ENCODE data around the gene PIP5K1B.

The PIP5K1B gene, protein sequence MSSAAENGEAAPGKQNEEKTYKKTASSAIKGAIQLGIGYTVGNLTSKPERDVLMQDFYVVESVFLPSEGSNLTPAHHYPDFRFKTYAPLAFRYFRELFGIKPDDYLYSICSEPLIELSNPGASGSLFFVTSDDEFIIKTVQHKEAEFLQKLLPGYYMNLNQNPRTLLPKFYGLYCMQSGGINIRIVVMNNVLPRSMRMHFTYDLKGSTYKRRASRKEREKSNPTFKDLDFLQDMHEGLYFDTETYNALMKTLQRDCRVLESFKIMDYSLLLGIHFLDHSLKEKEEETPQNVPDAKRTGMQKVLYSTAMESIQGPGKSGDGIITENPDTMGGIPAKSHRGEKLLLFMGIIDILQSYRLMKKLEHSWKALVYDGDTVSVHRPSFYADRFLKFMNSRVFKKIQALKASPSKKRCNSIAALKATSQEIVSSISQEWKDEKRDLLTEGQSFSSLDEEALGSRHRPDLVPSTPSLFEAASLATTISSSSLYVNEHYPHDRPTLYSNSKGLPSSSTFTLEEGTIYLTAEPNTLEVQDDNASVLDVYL

DNA sequence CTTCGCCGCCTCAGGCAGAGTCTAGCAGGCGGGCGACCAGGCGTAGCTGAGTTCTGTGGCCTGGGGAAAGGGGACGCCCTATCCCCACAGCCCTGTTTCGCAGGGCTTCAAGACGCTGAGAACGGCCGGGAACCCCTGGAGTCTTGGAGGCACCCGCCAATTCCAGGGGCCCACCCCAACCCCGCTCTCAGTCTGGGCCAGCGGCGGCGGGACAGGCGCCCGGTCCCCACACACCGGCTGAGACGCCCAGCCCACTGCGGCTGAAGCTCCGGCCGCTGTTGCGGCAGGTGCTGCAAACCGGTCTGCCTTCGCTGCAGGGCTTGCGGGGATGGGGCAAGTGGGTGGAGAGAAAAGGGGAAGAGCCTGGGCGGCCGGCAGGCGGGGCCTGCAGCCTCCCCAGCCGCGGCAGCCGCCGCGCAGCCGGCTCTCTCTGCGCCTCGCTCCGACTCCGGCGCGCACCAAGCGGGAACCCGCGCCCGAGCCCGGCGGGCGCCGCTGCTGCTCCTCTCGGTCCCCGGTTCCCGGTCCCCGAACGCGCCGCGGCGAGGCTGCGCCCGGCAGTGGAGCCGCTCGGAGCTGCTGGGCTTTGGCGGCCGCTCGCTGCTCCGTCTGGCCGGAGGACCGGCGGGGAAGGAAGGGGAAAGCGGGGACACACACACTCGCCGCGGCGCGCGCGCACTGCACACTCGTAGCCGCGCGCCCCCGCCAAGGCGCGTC lies at the start of gene PIP5K1B:
PIP5K1B (plus strand) TSS at position 427 of the 717 bp plus-strand sequence. CDS start 117,375 bp downstream, outside the sequence.
- H3K27ac Mint-ChIP-seq (ENCODE audit: low read depth), result no peak within 1 kb of the TSS
- no peaks in the 10 kb centered on the region for H3K36me3 Mint-ChIP-seq (ENCODE audit: insufficient read depth)
- no peak for DNase-seq (ENCODE audit: low spot score in 2 of 2)
- H3K9me3 Mint-ChIP-seq, result no peaks in the 10 kb centered on the region
- H3K4me3 Mint-ChIP-seq, result peak within 1 kb of the TSS; percentile 71
- H3K27me3 Mint-ChIP-seq, result peaks cover 94% of the 10 kb centered on the region
- H3K4me1 Mint-ChIP-seq, result peaks cover 5% of the 10 kb centered on the region
- peak; percentile 60 for ATAC-seq (replicated peaks; ENCODE audit: extremely low read depth, poor library complexity, severe bottlenecking)

DNA sequence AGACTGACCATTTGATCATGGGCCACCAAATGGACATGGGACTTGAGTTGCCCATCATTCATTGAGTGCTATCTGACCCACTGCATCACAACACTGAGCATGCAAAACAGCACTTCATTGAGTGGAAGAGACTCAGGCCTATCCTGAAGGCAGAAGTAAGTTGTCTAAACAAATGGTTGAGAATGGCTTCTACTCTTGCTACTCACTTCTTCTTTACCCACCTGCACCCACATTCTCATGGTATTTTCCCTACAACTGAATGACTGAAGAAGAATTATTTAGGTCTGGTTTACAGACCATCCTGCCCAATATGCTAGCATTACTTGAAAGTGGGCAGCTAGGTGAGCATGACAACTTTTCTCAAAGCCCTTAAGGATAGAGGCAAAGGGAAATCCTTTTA lies 41.0 kb upstream of the PIP5K1B start:
- DNase-seq (ENCODE audit: low spot score in 2 of 2), result no peak
- Mint-ChIP-seq H3K36me3 (ENCODE audit: insufficient read depth) (no peaks in the 10 kb centered on the region), H3K27ac (ENCODE audit: low read depth) (no peak overlapping the region), H3K4me3 (no peak overlapping the region), H3K4me1 (no peaks in the 10 kb centered on the region), H3K27me3 (peaks cover 22% of the 10 kb centered on the region), H3K9me3 (no peaks in the 10 kb centered on the region)
- no peak for ATAC-seq (replicated peaks; ENCODE audit: extremely low read depth, poor library complexity, severe bottlenecking)

DNA sequence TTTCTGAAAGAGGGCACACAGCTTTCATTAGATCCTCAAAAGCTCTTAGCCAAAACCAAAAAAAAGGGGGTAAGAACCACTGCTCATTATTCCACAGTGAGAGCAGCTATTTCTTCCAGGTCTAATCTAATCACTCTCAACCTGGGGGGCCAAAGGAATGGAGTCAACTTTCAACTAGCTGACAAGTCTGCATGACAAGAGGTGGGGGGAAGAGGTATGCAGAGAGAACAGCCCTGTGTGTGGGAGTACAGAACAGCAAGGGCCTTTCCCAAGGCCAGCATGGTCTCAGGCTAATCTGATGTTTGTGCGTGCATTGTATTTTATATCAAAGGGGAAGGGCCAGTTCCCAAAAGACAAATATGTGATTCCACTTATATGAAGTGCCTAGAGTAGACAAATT lies 36.9 kb upstream of the PIP5K1B start:
- DNase-seq (ENCODE audit: low spot score in 2 of 2) (no peak), ATAC-seq (replicated peaks; ENCODE audit: extremely low read depth, poor library complexity, severe bottlenecking) (no peak)
- Mint-ChIP-seq H3K9me3 (no peaks in the 10 kb centered on the region), H3K27ac (ENCODE audit: low read depth) (no peak overlapping the region), H3K36me3 (ENCODE audit: insufficient read depth) (no peaks in the 10 kb centered on the region), H3K4me1 (no peaks in the 10 kb centered on the region), H3K4me3 (no peak overlapping the region), H3K27me3 (peaks cover 16% of the 10 kb centered on the region)

DNA sequence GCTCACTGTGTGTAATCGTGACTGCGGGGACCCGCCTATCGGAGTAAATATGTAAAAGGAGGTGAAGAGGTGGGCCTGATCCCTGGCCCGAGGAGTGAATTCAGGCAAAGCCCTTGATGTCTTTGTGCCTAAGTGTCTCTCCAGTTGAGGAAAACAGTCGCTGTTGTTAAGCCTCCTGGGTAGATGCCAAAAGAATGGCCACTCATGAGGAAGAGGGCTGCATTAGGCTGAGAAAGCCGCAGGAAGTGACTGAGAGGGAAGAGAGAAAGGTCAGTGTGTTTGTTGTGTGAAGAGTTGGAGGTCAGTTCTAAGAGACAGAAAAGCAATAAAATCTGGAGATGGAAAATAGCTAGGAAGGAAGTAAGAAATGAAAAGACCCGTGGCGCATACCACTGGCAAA lies 35.8 kb upstream of the PIP5K1B start:
- Mint-ChIP-seq H3K4me3 (no peak overlapping the region), H3K36me3 (ENCODE audit: insufficient read depth) (no peaks in the 10 kb centered on the region), H3K4me1 (no peaks in the 10 kb centered on the region), H3K9me3 (no peaks in the 10 kb centered on the region), H3K27me3 (peaks cover 18% of the 10 kb centered on the region), H3K27ac (ENCODE audit: low read depth) (no peak overlapping the region)
- no peak for ATAC-seq (replicated peaks; ENCODE audit: extremely low read depth, poor library complexity, severe bottlenecking)
- no peak for DNase-seq (ENCODE audit: low spot score in 2 of 2)

DNA sequence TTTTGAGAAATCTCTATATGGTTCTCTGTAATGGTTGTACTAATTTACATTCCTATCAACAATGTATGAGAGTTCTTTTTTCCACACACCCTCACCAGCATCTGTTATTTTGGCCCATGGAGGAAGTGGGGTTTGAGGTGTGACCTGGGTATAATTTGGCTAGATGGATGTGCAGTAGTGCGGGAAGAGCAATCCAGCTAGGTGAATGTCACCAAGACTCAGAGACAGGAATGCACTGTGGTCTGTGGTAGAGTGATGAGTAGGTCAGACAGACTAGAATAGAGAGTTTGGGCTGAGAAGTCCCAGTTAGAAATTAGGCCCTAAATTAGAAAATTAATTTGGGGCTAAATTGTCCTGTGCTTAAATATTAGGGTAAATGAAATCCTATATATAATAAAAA lies 32.8 kb upstream of the PIP5K1B start:
- H3K27me3 Mint-ChIP-seq, result peaks cover 23% of the 10 kb centered on the region
- no peak overlapping the region for H3K27ac Mint-ChIP-seq (ENCODE audit: low read depth)
- H3K36me3 Mint-ChIP-seq (ENCODE audit: insufficient read depth), result no peaks in the 10 kb centered on the region
- ATAC-seq (replicated peaks; ENCODE audit: extremely low read depth, poor library complexity, severe bottlenecking), result no peak
- no peaks in the 10 kb centered on the region for H3K9me3 Mint-ChIP-seq
- no peak for DNase-seq (ENCODE audit: low spot score in 2 of 2)
- no peak overlapping the region for H3K4me3 Mint-ChIP-seq
- H3K4me1 Mint-ChIP-seq, result no peaks in the 10 kb centered on the region

DNA sequence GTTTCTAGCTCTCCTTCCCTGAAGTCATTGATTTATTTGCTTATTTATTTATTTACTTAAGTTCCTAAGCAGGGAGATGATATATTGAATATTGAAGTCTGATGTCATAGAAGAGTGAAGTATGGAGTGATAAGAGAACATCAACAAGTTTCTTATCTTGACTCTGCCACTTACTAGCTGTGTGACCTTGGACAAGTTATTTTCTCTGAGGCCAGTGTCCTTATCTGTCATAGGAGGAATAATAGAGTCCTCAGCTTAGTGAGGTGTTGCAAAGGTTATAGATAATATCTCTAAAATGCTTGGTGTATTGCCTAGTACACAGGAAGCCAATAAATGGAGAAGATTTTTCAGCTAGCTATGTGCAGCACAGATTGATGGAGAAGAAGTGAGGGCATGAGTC lies 32.4 kb upstream of the PIP5K1B start:
- no peaks in the 10 kb centered on the region for H3K9me3 Mint-ChIP-seq
- no peak for DNase-seq (ENCODE audit: low spot score in 2 of 2)
- no peak overlapping the region for H3K4me3 Mint-ChIP-seq

DNA sequence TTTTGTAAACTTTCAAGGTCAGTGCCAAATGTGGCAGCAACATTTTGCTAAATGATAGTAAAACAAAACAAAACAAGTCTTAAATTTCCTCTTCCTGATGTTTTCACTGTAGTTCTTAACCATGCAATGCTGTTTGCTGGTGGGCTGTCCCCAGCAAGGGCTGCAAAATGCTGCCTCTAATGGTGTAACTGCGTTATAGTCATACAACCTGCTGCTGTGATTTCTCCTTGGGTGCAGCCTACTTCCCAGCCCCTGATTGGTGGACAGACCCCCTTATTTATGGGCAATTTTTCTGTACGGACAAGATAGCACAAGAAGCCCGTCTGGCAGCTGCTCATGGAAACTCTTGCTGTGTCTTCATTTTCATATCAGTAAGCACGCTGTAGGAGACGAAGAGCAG lies 26.6 kb upstream of the PIP5K1B start:
- ATAC-seq (replicated peaks; ENCODE audit: extremely low read depth, poor library complexity, severe bottlenecking) (no peak), DNase-seq (ENCODE audit: low spot score in 2 of 2) (no peak)
- no peaks in the 10 kb centered on the region for H3K4me1 Mint-ChIP-seq

More for the DNA sequence above, 32.4 kb upstream of the PIP5K1B start:
- H3K36me3 Mint-ChIP-seq (ENCODE audit: insufficient read depth), result no peaks in the 10 kb centered on the region
- H3K27me3 Mint-ChIP-seq, result peaks cover 23% of the 10 kb centered on the region
- no peak overlapping the region for H3K27ac Mint-ChIP-seq (ENCODE audit: low read depth)
- no peak for ATAC-seq (replicated peaks; ENCODE audit: extremely low read depth, poor library complexity, severe bottlenecking)
- no peaks in the 10 kb centered on the region for H3K4me1 Mint-ChIP-seq

DNA sequence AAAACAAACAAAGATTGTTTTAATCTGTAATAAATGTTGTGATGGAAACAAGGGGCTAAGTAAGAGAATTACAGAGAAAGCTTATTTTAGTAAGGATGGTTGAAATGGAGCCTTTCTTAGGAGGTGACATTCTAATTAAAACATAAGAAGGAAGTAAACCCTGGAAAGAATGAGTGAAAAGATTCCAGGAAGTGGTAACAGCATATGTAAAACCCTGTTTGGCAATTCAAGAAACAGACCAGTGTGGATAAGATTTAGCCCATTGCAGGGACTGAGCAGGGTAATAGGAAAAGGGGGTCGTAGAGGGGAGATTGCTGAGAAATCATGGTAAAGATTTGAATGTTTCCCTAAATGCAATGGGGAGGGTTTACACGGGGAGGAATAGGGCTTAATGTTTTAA lies 21.6 kb upstream of the PIP5K1B start:
- no peak for DNase-seq (ENCODE audit: low spot score in 2 of 2)
- ATAC-seq (replicated peaks; ENCODE audit: extremely low read depth, poor library complexity, severe bottlenecking), result no peak
- H3K4me1 Mint-ChIP-seq, result no peaks in the 10 kb centered on the region
- H3K27ac Mint-ChIP-seq (ENCODE audit: low read depth), result no peak overlapping the region
- peaks cover 3% of the 10 kb centered on the region for H3K36me3 Mint-ChIP-seq (ENCODE audit: insufficient read depth)
- no peak overlapping the region for H3K4me3 Mint-ChIP-seq
- H3K9me3 Mint-ChIP-seq, result no peaks in the 10 kb centered on the region
- peaks cover 25% of the 10 kb centered on the region for H3K27me3 Mint-ChIP-seq

More for the DNA sequence above, 26.6 kb upstream of the PIP5K1B start:
- Mint-ChIP-seq H3K27ac (ENCODE audit: low read depth) (no peak overlapping the region), H3K9me3 (no peaks in the 10 kb centered on the region), H3K36me3 (ENCODE audit: insufficient read depth) (no peaks in the 10 kb centered on the region), H3K4me3 (no peak overlapping the region), H3K27me3 (peaks cover 26% of the 10 kb centered on the region)

DNA sequence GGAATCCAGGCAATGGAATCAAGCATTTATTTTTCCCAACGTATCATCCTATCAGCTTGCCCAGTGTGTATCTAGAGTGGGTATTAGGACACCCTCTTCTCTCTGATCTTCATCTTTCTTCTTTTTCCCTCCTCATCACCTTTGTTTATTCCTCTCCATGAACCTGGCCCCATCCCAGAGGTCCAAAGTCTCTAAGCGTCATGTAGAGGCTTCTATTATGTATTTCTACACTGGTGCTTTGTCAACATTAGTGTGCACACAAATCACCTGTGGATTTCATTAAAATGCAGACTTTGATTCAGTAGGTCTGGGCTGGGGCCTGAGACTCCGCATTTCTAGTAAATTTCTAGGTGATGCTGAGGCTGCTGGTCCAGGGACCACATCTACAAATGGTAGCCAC lies 19.8 kb upstream of the PIP5K1B start:
- H3K27ac Mint-ChIP-seq (ENCODE audit: low read depth), result no peak overlapping the region
- DNase-seq (ENCODE audit: low spot score in 2 of 2), result no peak
- H3K9me3 Mint-ChIP-seq, result no peaks in the 10 kb centered on the region
- peaks cover 36% of the 10 kb centered on the region for H3K27me3 Mint-ChIP-seq
- ATAC-seq (replicated peaks; ENCODE audit: extremely low read depth, poor library complexity, severe bottlenecking), result no peak
- no peak overlapping the region for H3K4me3 Mint-ChIP-seq
- peaks cover 3% of the 10 kb centered on the region for H3K36me3 Mint-ChIP-seq (ENCODE audit: insufficient read depth)
- H3K4me1 Mint-ChIP-seq, result no peaks in the 10 kb centered on the region

DNA sequence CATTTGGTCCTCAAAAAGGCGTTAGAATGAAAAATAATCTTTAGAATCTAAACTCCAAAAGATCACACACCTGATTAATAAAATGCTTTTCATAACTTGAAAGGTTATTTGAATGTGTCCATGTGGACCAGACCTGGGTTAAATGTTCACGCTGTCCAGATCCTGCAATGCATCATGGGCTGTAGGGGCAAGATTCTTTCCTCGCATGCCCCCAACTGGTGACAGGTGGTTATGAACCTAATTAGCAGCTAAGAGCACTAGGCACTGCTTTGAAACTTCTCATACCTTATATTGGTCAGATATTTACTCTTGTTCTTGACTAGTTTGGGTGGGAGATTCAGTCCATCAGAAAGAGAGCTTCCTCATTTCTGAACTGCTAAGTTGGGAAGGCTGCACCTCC lies 19.3 kb upstream of the PIP5K1B start:
- peaks cover 36% of the 10 kb centered on the region for H3K27me3 Mint-ChIP-seq
- no peak for ATAC-seq (replicated peaks; ENCODE audit: extremely low read depth, poor library complexity, severe bottlenecking)

DNA sequence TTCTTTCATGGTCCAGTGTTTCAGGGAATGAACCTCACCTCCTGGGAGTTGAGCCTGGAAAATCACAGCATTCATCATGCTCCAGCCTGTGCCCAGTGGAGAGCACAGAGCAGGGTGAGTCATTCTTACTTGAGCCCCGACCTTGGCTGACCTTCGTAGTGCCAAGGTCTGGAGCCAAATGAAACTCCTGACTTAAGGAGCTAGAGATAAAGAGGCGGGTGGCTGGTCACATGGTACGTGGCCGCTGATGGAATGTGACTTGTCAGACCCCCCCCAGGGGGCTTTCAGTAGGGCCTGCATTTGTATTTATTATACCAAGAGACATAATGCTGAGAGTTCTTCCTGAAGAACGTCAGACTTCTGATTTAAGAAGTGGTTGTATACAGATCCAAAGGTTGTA lies 15.0 kb upstream of the PIP5K1B start:
- Mint-ChIP-seq H3K36me3 (ENCODE audit: insufficient read depth) (peaks cover 3% of the 10 kb centered on the region), H3K27ac (ENCODE audit: low read depth) (no peak overlapping the region), H3K9me3 (no peaks in the 10 kb centered on the region), H3K4me3 (no peak overlapping the region), H3K27me3 (peaks cover 50% of the 10 kb centered on the region), H3K4me1 (no peaks in the 10 kb centered on the region)
- no peak for ATAC-seq (replicated peaks; ENCODE audit: extremely low read depth, poor library complexity, severe bottlenecking)
- no peak for DNase-seq (ENCODE audit: low spot score in 2 of 2)

More for the DNA sequence above, 19.3 kb upstream of the PIP5K1B start:
- no peaks in the 10 kb centered on the region for H3K4me1 Mint-ChIP-seq
- no peak overlapping the region for H3K4me3 Mint-ChIP-seq
- DNase-seq (ENCODE audit: low spot score in 2 of 2), result no peak
- peaks cover 3% of the 10 kb centered on the region for H3K36me3 Mint-ChIP-seq (ENCODE audit: insufficient read depth)
- no peaks in the 10 kb centered on the region for H3K9me3 Mint-ChIP-seq
- H3K27ac Mint-ChIP-seq (ENCODE audit: low read depth), result no peak overlapping the region

DNA sequence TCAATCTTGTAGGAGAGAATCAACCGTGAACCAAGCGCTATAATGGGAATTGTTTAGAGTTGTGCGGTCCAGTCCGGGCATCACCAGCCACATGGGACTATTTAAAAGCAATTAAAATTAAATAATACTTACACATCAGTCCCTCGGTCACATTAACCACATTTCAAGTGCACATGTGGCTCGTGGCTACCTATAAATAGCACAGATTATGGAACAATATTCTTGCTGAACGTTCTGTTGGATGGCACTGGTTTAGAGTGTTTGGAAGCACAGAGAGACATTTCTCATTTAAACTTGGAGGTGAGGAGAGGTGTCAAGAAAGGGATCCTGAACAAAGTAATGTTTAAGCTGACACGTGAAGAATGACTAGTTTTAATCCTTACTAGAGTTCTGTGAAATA lies 12.5 kb upstream of the PIP5K1B start:
- H3K4me1 Mint-ChIP-seq, result no peaks in the 10 kb centered on the region
- no peak overlapping the region for H3K27ac Mint-ChIP-seq (ENCODE audit: low read depth)

DNA sequence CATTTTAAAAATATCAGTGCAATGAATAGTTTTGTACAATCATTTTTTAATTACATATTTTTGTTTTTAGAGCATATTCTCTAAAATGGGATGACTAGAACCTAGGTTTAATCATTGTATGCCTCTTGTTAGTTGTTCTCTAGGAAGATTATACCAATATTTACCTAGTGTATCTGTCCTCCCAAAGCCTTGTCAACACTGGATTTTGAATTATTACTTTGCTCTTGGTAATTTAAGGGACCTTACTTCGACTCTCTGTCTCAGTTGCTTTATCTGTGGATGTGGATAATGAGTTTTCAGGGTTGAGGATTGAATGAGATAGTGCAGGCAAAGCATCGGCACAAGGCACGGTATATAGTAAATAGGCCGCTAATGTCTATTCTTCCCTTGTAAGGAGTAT lies 10.9 kb upstream of the PIP5K1B start:
- no peak for ATAC-seq (replicated peaks; ENCODE audit: extremely low read depth, poor library complexity, severe bottlenecking)
- Mint-ChIP-seq H3K9me3 (no peaks in the 10 kb centered on the region), H3K4me3 (no peak overlapping the region), H3K27ac (ENCODE audit: low read depth) (no peak overlapping the region), H3K4me1 (no peaks in the 10 kb centered on the region), H3K27me3 (peaks cover 67% of the 10 kb centered on the region), H3K36me3 (ENCODE audit: insufficient read depth) (no peaks in the 10 kb centered on the region)
- no peak for DNase-seq (ENCODE audit: low spot score in 2 of 2)

More for the DNA sequence above, 12.5 kb upstream of the PIP5K1B start:
- H3K9me3 Mint-ChIP-seq, result no peaks in the 10 kb centered on the region
- H3K4me3 Mint-ChIP-seq, result no peak overlapping the region
- ATAC-seq (replicated peaks; ENCODE audit: extremely low read depth, poor library complexity, severe bottlenecking), result no peak
- peaks cover 59% of the 10 kb centered on the region for H3K27me3 Mint-ChIP-seq
- H3K36me3 Mint-ChIP-seq (ENCODE audit: insufficient read depth), result no peaks in the 10 kb centered on the region
- DNase-seq (ENCODE audit: low spot score in 2 of 2), result no peak

All from central memory CD8-positive, alpha-beta T cell (primary cell).